GM18511 (cell line): ENCODE results near the gene NEDD4.
"Not testable (repeated sequence)": the region's sequence is repeated elsewhere in the genome, so short reads cannot be mapped to it uniquely, and the experiment has no call there.

Source experiments
- ATAC-seq: cut with Tn5 transposase; IDR thresholded peaks from one replicate; pipeline ENCODE4 v1.9.1; 2021; ENCODE audit warnings: mild to moderate bottlenecking, moderate library complexity; ENCODE audit not compliant: unreplicated experiment

Gene NEDD4

DNA sequence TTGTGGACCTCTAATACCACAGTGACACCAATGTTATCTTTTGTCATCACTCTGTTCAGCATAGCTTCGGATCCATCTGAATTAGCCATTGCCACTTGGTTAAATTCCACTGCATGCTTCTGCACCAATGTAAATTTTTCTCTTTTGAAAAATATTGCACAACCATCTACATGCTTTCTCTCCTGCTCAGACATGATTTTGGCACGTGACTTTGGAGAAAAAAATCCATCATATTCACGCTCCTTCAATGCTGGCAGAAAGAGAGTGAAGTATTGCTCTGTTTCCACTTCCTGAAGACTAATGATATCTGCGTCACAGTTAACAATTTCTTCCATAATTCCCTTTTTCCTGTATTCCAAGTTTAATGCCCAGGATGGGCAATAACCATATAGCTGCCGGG lies 13.0 kb upstream of the NEDD4 start:
- not testable (repeated sequence) for ATAC-seq

- ATAC-seq, result not testable (repeated sequence)
These were observed 10.9 kb upstream of the NEDD4 start for GRCh38 chr15:56004281-56004680.

GRCh38 chr15:56003777-56004176 lies 10.4 kb upstream of the NEDD4 start:
- not testable (repeated sequence) for ATAC-seq

- not testable (repeated sequence) for ATAC-seq
These were observed 9.9 kb upstream of the NEDD4 start for GRCh38 chr15:56003277-56003676.

GRCh38 chr15:56001471-56002078 lies 8.2 kb upstream of the NEDD4 start:
- no peak for ATAC-seq

DNA sequence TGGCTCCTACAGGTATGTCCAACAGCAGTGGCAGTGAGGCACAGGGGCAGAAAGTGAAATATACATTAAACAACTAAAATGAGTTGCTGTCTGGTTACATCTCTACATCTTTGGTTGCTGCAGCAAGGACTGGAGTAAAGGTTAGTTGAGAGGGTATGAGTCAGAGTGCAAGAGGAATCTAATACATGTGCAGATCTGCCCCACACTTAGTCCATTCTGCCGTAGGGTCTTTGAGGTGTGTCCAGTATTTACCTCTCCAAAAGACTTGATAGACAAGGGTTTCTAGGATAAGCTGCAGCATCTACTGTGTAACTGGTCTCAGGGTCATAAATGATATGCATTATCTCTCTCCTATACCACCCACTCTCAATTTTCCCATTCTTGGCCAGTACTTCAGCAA lies 6.2 kb upstream of the NEDD4 start:
- no peak for ATAC-seq

- ATAC-seq, result no peak
These were observed 5.1 kb upstream of the NEDD4 start for GRCh38 chr15:55998478-55998877.

DNA sequence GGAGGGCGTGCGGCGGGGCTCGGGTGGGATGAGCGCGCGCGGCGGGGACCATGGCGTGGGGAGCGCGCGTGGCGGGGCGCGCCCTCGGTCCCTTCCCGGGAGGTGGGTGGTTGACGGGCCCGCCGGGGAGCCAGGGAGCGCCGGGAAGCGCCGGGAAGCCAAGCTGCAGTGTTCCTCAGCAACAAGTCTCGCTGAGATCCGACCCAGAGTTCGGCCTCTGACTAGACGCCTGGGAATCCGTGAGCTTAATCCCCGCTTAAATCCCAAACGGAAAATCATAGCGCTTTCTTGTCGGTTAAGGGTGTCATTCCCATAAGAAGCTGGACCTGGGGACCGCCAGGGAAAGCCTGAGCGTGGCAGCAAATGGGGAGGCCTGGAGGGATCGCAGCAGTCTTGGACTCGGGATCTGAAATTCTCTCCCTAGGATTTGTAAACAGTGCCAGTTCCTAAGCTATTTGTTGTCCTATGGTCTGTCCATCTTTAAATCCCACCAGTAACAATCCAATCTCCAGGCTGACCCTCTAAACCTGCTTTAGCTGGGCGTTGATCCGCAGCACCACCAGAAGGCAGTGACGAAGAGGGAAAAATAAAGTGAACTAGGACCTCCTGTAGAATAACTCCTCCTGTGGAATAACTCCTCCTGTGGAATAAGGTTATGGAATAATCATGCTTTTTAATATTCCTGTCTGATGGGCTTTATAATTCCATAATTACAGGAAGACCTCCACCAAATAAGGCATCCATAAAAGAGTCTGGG lies 570 bp upstream of the NEDD4 start:
- ATAC-seq, result no peak

- ATAC-seq, result no peak
These were observed 672 bp downstream of the NEDD4 start for GRCh38 chr15:55992769-55993110.

DNA sequence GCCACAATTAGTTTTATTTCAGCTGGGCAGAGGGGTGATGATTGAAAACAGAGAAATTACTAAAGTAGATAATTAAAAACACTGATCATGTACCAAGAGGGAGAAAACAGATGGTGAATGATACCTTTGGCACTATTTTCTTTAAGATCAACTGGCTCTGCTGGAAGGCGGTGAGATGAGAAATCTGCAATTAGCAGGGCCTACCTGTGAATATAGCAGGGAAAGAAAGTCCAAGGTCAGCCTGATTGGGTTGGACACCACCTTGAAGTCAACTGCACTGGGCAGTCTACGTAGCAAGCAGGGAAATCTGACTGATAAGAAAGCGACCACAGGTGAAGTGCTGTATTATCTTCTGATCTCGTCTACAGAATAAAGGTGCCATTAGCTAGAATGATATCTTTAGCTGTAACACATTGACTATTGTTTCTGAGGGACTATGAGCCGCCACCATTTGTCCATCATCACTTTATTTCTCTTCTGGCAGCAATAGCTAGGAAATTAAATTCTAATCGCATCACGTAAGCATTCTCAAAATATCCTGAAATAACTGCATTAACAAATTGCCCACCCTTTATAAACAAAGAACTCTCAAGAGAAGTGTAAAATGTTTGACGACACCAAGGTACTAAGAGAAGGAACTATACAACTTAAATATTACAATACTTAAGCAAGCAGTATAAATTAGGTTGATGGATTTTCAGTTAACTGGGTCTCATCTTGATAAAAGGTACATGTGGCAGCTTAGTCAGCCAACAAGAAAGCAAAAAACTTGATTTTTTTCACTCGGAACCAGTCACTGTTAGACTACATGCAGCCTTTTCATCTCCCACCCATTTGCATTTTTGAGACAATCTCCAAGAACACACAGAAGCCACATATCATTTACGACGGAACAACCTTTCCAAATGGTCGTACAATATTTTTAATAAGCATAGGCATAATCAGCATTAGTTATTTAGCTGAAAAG lies 1.3 kb downstream of the NEDD4 start:
- ATAC-seq, result no peak

GRCh38 chr15:55990998-55991397 lies 2.4 kb downstream of the NEDD4 start:
- no peak for ATAC-seq

DNA sequence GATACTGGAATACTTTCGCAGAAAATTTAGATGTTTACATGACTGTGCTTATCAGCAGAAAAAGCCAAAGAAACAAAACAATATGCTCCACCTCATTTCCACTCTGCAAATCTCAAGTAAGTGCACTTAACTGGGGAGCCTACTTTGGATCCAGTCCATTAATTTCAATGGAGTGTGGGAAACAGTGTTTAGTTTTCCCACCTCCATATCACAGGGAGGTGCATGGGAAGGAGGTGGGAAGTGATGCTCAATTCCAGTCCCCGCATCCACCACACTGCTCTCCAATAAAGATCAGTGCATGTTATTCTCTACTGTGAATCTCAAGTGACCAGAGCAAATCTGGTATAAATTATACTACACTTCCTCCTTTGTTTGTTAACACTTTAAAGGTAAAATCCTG lies 2.9 kb downstream of the NEDD4 start:
- ATAC-seq, result no peak

- no peak for ATAC-seq
These were observed 4.0 kb downstream of the NEDD4 start for GRCh38 chr15:55989383-55989782.

GRCh38 chr15:55981582-55982249 lies 11.7 kb downstream of the NEDD4 start:
- ATAC-seq, result no peak

GRCh38 chr15:55980511-55980910 lies 12.9 kb downstream of the NEDD4 start:
- ATAC-seq, result no peak

GRCh38 chr15:55977231-55977630 lies 16.2 kb downstream of the NEDD4 start:
- ATAC-seq, result no peak

DNA sequence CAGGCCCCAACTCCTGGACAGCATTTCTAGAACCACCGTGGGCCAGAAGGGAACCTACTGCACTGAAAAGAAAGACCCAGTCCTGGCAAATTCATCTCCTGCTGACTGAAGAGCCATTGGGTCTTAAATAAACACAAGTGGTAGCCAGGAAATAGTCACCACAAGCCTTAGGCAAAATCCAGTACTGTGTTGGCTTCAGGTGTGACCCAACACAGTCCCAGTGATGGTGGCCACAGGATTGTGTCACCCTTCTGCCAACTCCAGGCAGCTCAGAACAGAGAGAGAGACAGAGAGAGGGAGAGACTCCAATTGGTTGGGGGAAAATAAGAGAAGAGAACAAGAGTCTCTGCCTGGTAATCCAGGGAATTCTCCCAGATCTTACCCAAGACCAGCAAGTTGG lies 23.1 kb downstream of the NEDD4 start:
- ATAC-seq, result no peak

- no peak for ATAC-seq
These were observed 23.8 kb downstream of the NEDD4 start for GRCh38 chr15:55969582-55969981.

DNA sequence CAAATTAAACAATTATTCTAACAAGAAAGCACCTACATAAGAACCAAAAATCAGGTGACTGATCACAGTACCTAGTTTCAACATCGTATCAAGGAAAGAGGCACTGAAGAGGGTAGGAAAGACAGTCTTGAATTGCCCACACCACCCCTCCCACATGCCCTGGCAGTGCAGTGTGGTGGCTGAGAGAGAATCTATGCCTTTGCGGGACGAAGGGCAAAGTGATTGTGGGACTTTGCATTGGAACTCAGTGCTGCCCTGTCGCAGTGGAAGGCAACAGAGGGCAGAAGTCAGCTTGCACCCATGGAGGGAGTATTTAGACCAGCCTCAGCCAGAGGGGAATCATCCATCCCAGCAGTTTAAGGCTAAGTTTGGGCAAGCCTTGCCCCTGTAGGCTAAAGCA lies 24.5 kb downstream of the NEDD4 start:
- ATAC-seq, result no peak

GRCh38 chr15:55965091-55965490 lies 28.3 kb downstream of the NEDD4 start:
- ATAC-seq, result no peak

- no peak for ATAC-seq
These were observed 32.5 kb downstream of the NEDD4 start for GRCh38 chr15:55960946-55961345.
